Loucy (cell line): ENCODE results near the gene PPP1CB.

Experiments used
- H2AFZ ChIP-seq: fragments of 200-600 bp; sonication (generic); 2 replicates; pipeline ENCODE4 v1.6.0; 2016; ENCODE audit warnings: antibody characterized with exemption, mild to moderate bottlenecking, low read length, moderate library complexity
- H3F3A ChIP-seq: fragments of 200-600 bp; 2 replicates; pipeline ENCODE4 v1.6.0; 2016; ENCODE audit warnings: antibody characterized with exemption, low read depth, mild to moderate bottlenecking
- H3K27me3 ChIP-seq: fragments of 200-600 bp; sonication (generic); 2 replicates; pipeline ENCODE4 v1.6.1; 2014; ENCODE audit warnings: low read length, mild to moderate bottlenecking; ENCODE audit not compliant: insufficient read depth, poor library complexity, severe bottlenecking
- H3K36me3 ChIP-seq: fragments of 200-600 bp; sonication (generic); 2 replicates; pipeline ENCODE4 v1.6.1; 2016; ENCODE audit warnings: low read length; ENCODE audit not compliant: insufficient read depth
- H3K4me1 ChIP-seq: fragments of 200-600 bp; sonication (generic); 2 replicates; pipeline ENCODE4 v1.5.1; 2014; ENCODE audit warnings: low read length, mild to moderate bottlenecking; ENCODE audit not compliant: insufficient read depth, poor library complexity, severe bottlenecking
- H3K4me2 ChIP-seq: fragments of 200-600 bp; sonication (generic); 2 replicates; pipeline ENCODE4 v1.6.0; 2014; ENCODE audit warnings: antibody characterized with exemption, low read length, low read depth, mild to moderate bottlenecking; ENCODE audit not compliant: poor library complexity, severe bottlenecking
- H3K4me3 ChIP-seq: fragments of 200-600 bp; sonication (generic); 2 replicates; pipeline ENCODE4 v1.5.1; 2014; ENCODE audit warnings: low read length, mild to moderate bottlenecking, mixed read lengths; ENCODE audit not compliant: poor library complexity, severe bottlenecking
- H3K79me2 ChIP-seq: fragments of 200-600 bp; sonication (generic); 2 replicates; pipeline ENCODE4 v1.6.1; 2014; ENCODE audit warnings: low read length; ENCODE audit not compliant: insufficient read depth
- H3K9ac ChIP-seq: fragments of 200-600 bp; sonication (generic); 2 replicates; pipeline ENCODE4 v1.6.0; 2014; ENCODE audit warnings: mild to moderate bottlenecking, low read depth, low read length, moderate library complexity; ENCODE audit not compliant: poor library complexity, severe bottlenecking
- H3K9me2 ChIP-seq: fragments of 200-600 bp; sonication (generic); replicated peaks from 2 replicates; pipeline ENCODE4 v1.6.1; 2016; ENCODE audit warnings: low read depth, low read length, mixed read lengths
- H3K9me3 ChIP-seq: fragments of 200-600 bp; sonication (generic); 2 replicates; pipeline ENCODE4 v1.6.1; 2014; ENCODE audit warnings: mild to moderate bottlenecking, antibody characterized with exemption, low read length, low read depth; ENCODE audit not compliant: insufficient read depth
- H4K20me1 ChIP-seq: fragments of 200-600 bp; sonication (generic); 2 replicates; pipeline ENCODE4 v1.6.0; 2014; ENCODE audit warnings: antibody characterized with exemption, low read length, mild to moderate bottlenecking; ENCODE audit not compliant: insufficient read depth, poor library complexity, severe bottlenecking
- CTCF ChIP-seq: fragments of 200-600 bp; sonication (generic); conservative IDR thresholded peaks from 2 replicates; pipeline ENCODE4 v1.5.1; 2014; ENCODE audit warnings: mild to moderate bottlenecking, antibody characterized with exemption, low read length
- EZH2phosphoT487 ChIP-seq: fragments of 200-600 bp; IDR thresholded peaks from 2 replicates; pipeline ENCODE4 v1.6.1; 2018; ENCODE audit warnings: antibody characterized with exemption, mild to moderate bottlenecking, moderate library complexity, borderline replicate concordance

Gene PPP1CB

GRCh38 chr2:28750316-28751251, 1.0 kb upstream of the PPP1CB start:
- Histone ChIP-seq H3F3A (no peaks in the 10 kb centered on the region), H4K20me1 (peaks cover 31% of the 10 kb centered on the region), H2AFZ (peak overlapping the region; percentile 59), H3K4me2 (peak overlapping the region; percentile 96), H3K9me3 (no peaks in the 10 kb centered on the region), H3K79me2 (peaks cover 59% of the 10 kb centered on the region), H3K27me3 (no peaks in the 10 kb centered on the region), H3K9me2 (no peaks in the 10 kb centered on the region), H3K9ac (peak overlapping the region; percentile 95), H3K4me3 (peak overlapping the region; percentile 87), H3K4me1 (peaks cover 39% of the 10 kb centered on the region), H3K36me3 (no peaks in the 10 kb centered on the region)
- TF ChIP-seq CTCF, result no peak
- TF ChIP-seq EZH2phosphoT487, result no peak

GRCh38 chr2:28751956-28752630, 463 bp downstream of the PPP1CB start:
- H3K4me1 ChIP-seq, result peaks cover 54% of the 10 kb centered on the region
- no peaks in the 10 kb centered on the region for H3K27me3 ChIP-seq
- H3K4me2 ChIP-seq, result peak overlapping the region; percentile 82
- no peaks in the 10 kb centered on the region for H3K9me3 ChIP-seq
- TF ChIP-seq CTCF, result no peak
- peaks cover 74% of the 10 kb centered on the region for H3K79me2 ChIP-seq
- peak overlapping the region; percentile 95 for H3K9ac ChIP-seq
- H3F3A ChIP-seq, result no peaks in the 10 kb centered on the region
- peak overlapping the region; percentile 59 for H2AFZ ChIP-seq
- peaks cover 46% of the 10 kb centered on the region for H4K20me1 ChIP-seq
- no peaks in the 10 kb centered on the region for H3K9me2 ChIP-seq
- no peaks in the 10 kb centered on the region for H3K36me3 ChIP-seq
- H3K4me3 ChIP-seq, result peak overlapping the region; percentile 87

GRCh38 chr2:28752631-28753376, 1.2 kb downstream of the PPP1CB start:
- Histone ChIP-seq H3K36me3 (no peaks in the 10 kb centered on the region), H3K79me2 (peaks cover 81% of the 10 kb centered on the region), H3K9ac (peak overlapping the region; percentile 95), H3K9me2 (no peaks in the 10 kb centered on the region), H2AFZ (no peak overlapping the region), H3K4me1 (peaks cover 56% of the 10 kb centered on the region), H3K4me2 (peak overlapping the region; percentile 82), H3K27me3 (no peaks in the 10 kb centered on the region), H3K4me3 (peak overlapping the region; percentile 87), H4K20me1 (peaks cover 53% of the 10 kb centered on the region), H3K9me3 (no peaks in the 10 kb centered on the region), H3F3A (no peaks in the 10 kb centered on the region)
- TF ChIP-seq EZH2phosphoT487, result no peak
- no peak for TF ChIP-seq CTCF
